H1 (cell line): ENCODE measurements around the gene PTPRCAP. TPM values are rescaled to one million over a fixed set of nuclear protein-coding genes. Genes with fewer than 3 reads are reported as not detected.

Experiments used
- CTCF ChIA-PET: fragments of 300-600 bp; sonication (Branson Sonifier 250); formaldehyde crosslinking; loops from one replicate; lab custom pipeline; 2021; ENCODE audit not compliant: partially characterized antibody; lab: Charles Lee
- POLR2A ChIA-PET: fragments of 300-600 bp; sonication (Branson Sonifier 250); formaldehyde crosslinking; loops from one replicate; lab custom pipeline; 2021; ENCODE audit warnings: inconsistent platforms; ENCODE audit not compliant: partially characterized antibody; lab: Charles Lee
- DNase-seq, 2 experiments: peaks; one replicate each; pipeline versions ENCODE4 v3.0.0 to v3.0.0-alpha.2; 2010 to 2022; ENCODE audit warnings: low spot score in 2 of 2, low read depth in 1 of 2, mixed read lengths in 1 of 2
- FAIRE-seq: peaks from 2 replicates; lab custom pipeline; 2011; peaks lifted over from hg19 to GRCh38; lab: Jason Lieb, UNC
- H2AFZ ChIP-seq: 2 replicates; pipeline ENCODE4 v1.8.1; 2012; ENCODE audit warnings: low read length, inconsistent platforms
- H2AK5ac ChIP-seq: 2 replicates; pipeline ENCODE4 v1.6.1; 2013; ENCODE audit warnings: low read depth, low read length
- H2BK120ac ChIP-seq: replicated peaks from 2 replicates; pipeline ENCODE3; 2013; ENCODE audit warnings: low read depth, low read length, inconsistent platforms
- H2BK12ac ChIP-seq: 2 replicates; pipeline ENCODE4 v1.6.1; 2013; ENCODE audit warnings: low read depth, low read length
- H2BK15ac ChIP-seq: 2 replicates; pipeline ENCODE4 v1.6.1; 2013; ENCODE audit warnings: low read length
- H2BK20ac ChIP-seq: 2 replicates; pipeline ENCODE4 v1.6.1; 2013; ENCODE audit warnings: low read length
- H2BK5ac ChIP-seq: 2 replicates; pipeline ENCODE4 v1.6.1; 2013; ENCODE audit warnings: low read depth, low read length
- H3K14ac ChIP-seq: 2 replicates; pipeline ENCODE4 v1.6.1; 2013; ENCODE audit warnings: inconsistent platforms; ENCODE audit not compliant: insufficient read length
- H3K18ac ChIP-seq: 2 replicates; pipeline ENCODE4 v1.6.1; 2013; ENCODE audit warnings: low read length; ENCODE audit errors: extremely low read depth
- H3K23ac ChIP-seq: 2 replicates; pipeline ENCODE4 v1.6.1; 2013; ENCODE audit warnings: inconsistent platforms; ENCODE audit not compliant: insufficient read length
- H3K23me2 ChIP-seq: 2 replicates; pipeline ENCODE4 v1.6.1; 2013; ENCODE audit warnings: low read depth, low read length
- H3K27ac ChIP-seq: 2 replicates; pipeline ENCODE4 v1.6.1; 2011; ENCODE audit warnings: low read depth, low read length, inconsistent platforms
- H3K27me3 ChIP-seq, 4 experiments: replicated peaks in 1 of 4; 1 replicate in 1 of 4; 2 replicates in 3 of 4; pipeline versions ENCODE4 v1.6.1 to v1.8.1; 2011 to 2013; ENCODE audit warnings: low read length in 3 of 4, mild to moderate bottlenecking in 3 of 4, inconsistent platforms in 2 of 4, mixed read lengths in 2 of 4, moderate library complexity in 1 of 4; ENCODE audit not compliant: control insufficient read depth in 3 of 4, insufficient read depth in 3 of 4; ENCODE audit errors: extremely low read depth in 1 of 4
- H3K36me3 ChIP-seq, 4 experiments: 2 replicates each; pipeline versions ENCODE4 v1.6.1 to v1.8.1; 2011 to 2013; ENCODE audit warnings: mild to moderate bottlenecking in 4 of 4, low read length in 3 of 4, moderate library complexity in 2 of 4, control low read depth in 1 of 4, inconsistent platforms in 1 of 4; ENCODE audit not compliant: insufficient read depth in 4 of 4, control insufficient read depth in 2 of 4
- H3K4ac ChIP-seq: replicated peaks from 2 replicates; pipeline ENCODE3; 2013; ENCODE audit warnings: low read length, low read depth, mixed read lengths, inconsistent platforms; ENCODE audit not compliant: insufficient read length
- H3K4me1 ChIP-seq, 4 experiments: replicated peaks in 1 of 4; 1 replicate in 1 of 4; 2 replicates in 3 of 4; pipeline versions ENCODE4 v1.6.1 to v1.8.1; 2011 to 2013; ENCODE audit warnings: low read length in 3 of 4, inconsistent platforms in 2 of 4, mixed read lengths in 1 of 4; ENCODE audit not compliant: insufficient read depth in 4 of 4, control insufficient read depth in 3 of 4
- H3K4me2 ChIP-seq, 2 experiments: 2 replicates each; pipeline versions ENCODE4 v1.6.1 to v1.8.1; 2011 to 2013; ENCODE audit warnings: low read depth in 2 of 2, low read length in 2 of 2, control low read depth in 1 of 2, inconsistent platforms in 1 of 2, mild to moderate bottlenecking in 1 of 2; ENCODE audit not compliant: insufficient read depth in 1 of 2
- H3K4me3 ChIP-seq, 4 experiments: fragments of 200-600, 300-600 bp in 1 of 4; sonication (generic), shearing (Covaris generic), sonication (Bioruptor Twin) in 1 of 4; 2 replicates each; pipeline versions ENCODE4 v1.5.1 to v1.8.1; 2011 to 2016; ENCODE audit warnings: low read length in 4 of 4, low read depth in 3 of 4, control low read depth in 2 of 4, inconsistent platforms in 2 of 4, mild to moderate bottlenecking in 2 of 4, mixed read lengths in 1 of 4, moderate library complexity in 1 of 4; ENCODE audit not compliant: insufficient read depth in 2 of 4; ENCODE audit errors: extremely low read depth in 1 of 4
- H3K56ac ChIP-seq: replicated peaks from 2 replicates; pipeline ENCODE3; 2013; ENCODE audit warnings: low read depth, mild to moderate bottlenecking, mixed read lengths, low read length, inconsistent platforms; ENCODE audit not compliant: insufficient read length
- H3K79me1 ChIP-seq: 2 replicates; pipeline ENCODE4 v1.6.1; 2013; ENCODE audit warnings: low read depth, low read length, control low read depth
- H3K79me2 ChIP-seq, 2 experiments: 2 replicates each; pipeline versions ENCODE4 v1.6.1 to v1.8.1; 2012 to 2013; ENCODE audit warnings: low read length in 2 of 2, mild to moderate bottlenecking in 2 of 2, inconsistent platforms in 1 of 2; ENCODE audit not compliant: insufficient read depth in 2 of 2, control insufficient read depth in 1 of 2
- H3K9ac ChIP-seq, 4 experiments: replicated peaks in 1 of 4; 1 replicate in 1 of 4; 2 replicates in 3 of 4; pipeline versions ENCODE4 v1.6.1 to v1.8.1; 2011 to 2013; ENCODE audit warnings: low read depth in 3 of 4, low read length in 3 of 4, control low read depth in 2 of 4, mild to moderate bottlenecking in 2 of 4, moderate library complexity in 2 of 4, inconsistent platforms in 1 of 4; ENCODE audit errors: extremely low read depth in 1 of 4
- H3K9me3 ChIP-seq, 2 experiments: 2 replicates each; pipeline versions ENCODE4 v1.6.1 to v1.8.1; 2012 to 2013; ENCODE audit warnings: mild to moderate bottlenecking in 2 of 2, moderate library complexity in 2 of 2, control low read depth in 1 of 2, inconsistent platforms in 1 of 2, low read depth in 1 of 2, low read length in 1 of 2, mixed read lengths in 1 of 2; ENCODE audit not compliant: insufficient read depth in 2 of 2
- H4K20me1 ChIP-seq, 2 experiments: replicated peaks in 1 of 2; 2 replicates each; pipeline versions ENCODE3 to v1.8.1; 2011 to 2013; ENCODE audit warnings: inconsistent platforms in 2 of 2, low read length in 2 of 2, mild to moderate bottlenecking in 1 of 2; ENCODE audit not compliant: insufficient read depth in 2 of 2, control insufficient read depth in 1 of 2
- H4K5ac ChIP-seq: 2 replicates; pipeline ENCODE4 v1.6.1; 2013; ENCODE audit warnings: low read length, low read depth, mixed read lengths, inconsistent platforms; ENCODE audit not compliant: insufficient read length
- H4K8ac ChIP-seq: 2 replicates; pipeline ENCODE4 v1.8.0; 2013; ENCODE audit warnings: mild to moderate bottlenecking, moderate library complexity, low read length, inconsistent platforms; ENCODE audit not compliant: insufficient read depth; ENCODE audit errors: extremely low read depth
- H4K91ac ChIP-seq: replicated peaks from 2 replicates; pipeline ENCODE3; 2013; ENCODE audit warnings: low read length, mixed read lengths, inconsistent platforms; ENCODE audit not compliant: insufficient read length
- ASH2L ChIP-seq: fragments of 200-600, 300-600 bp; sonication (generic); IDR thresholded peaks from one replicate; pipeline ENCODE4 v1.7.1; 2017; ENCODE audit warnings: low read length
- BACH1 ChIP-seq: IDR thresholded peaks from 2 replicates; pipeline ENCODE4 v1.6.1; 2012; ENCODE audit warnings: low read length, improper control_type of control experiment
- CBX8 ChIP-seq: fragments of 300-800, 300-1000 bp; sonication (generic); IDR thresholded peaks from 2 replicates; pipeline ENCODE4 v1.7.1; 2016; ENCODE audit warnings: low read depth, low read length, borderline replicate concordance
- EGR1 ChIP-seq: IDR thresholded peaks from 2 replicates; pipeline ENCODE4 v1.6.1; 2011; ENCODE audit warnings: low read depth, low read length, borderline replicate concordance
- GABPA ChIP-seq: IDR thresholded peaks from 2 replicates; pipeline ENCODE4 v1.6.1; 2011; ENCODE audit warnings: mild to moderate bottlenecking, low read length, moderate library complexity, borderline replicate concordance; ENCODE audit not compliant: insufficient read depth
- KDM4A ChIP-seq: IDR thresholded peaks from one replicate; pipeline ENCODE4 v1.7.1; 2012; ENCODE audit warnings: low read depth, mild to moderate bottlenecking, moderate library complexity, low read length, inconsistent platforms; ENCODE audit not compliant: severe bottlenecking
- KDM5A ChIP-seq: fragments of 200-600 bp; IDR thresholded peaks from 2 replicates; pipeline ENCODE4 v1.7.1; 2012; ENCODE audit warnings: mild to moderate bottlenecking, low read length, inconsistent platforms, mixed read lengths
- TAF1 ChIP-seq: IDR thresholded peaks from 2 replicates; pipeline ENCODE4 v1.6.1; 2011; ENCODE audit warnings: mild to moderate bottlenecking, low read depth, low read length
- TBP ChIP-seq: IDR thresholded peaks from 2 replicates; pipeline ENCODE4 v1.6.1; 2011; ENCODE audit warnings: low read depth, low read length, improper control_type of control experiment
- TCF12 ChIP-seq: IDR thresholded peaks from 2 replicates; pipeline ENCODE4 v1.6.1; 2011; ENCODE audit warnings: low read depth, mild to moderate bottlenecking, low read length
- WGBS, 2 experiments: shearing (Covaris generic) in 1 of 2; methylation state at CpG; one replicate each; pipeline versions ENCODE4 v1.1.6 to v1.1.7; 2013 to 2015; ENCODE audit warnings: low lambda C conversion rate in 2 of 2, mixed read lengths in 2 of 2, inconsistent platforms in 1 of 2, low coverage in 1 of 2, missing lambda C conversion rate in 1 of 2; ENCODE audit not compliant: insufficient replicate concordance in 2 of 2, insufficient coverage in 1 of 2, insufficient read length in 1 of 2; ENCODE audit errors: extremely low coverage in 1 of 2, missing lambda C conversion rate in 1 of 2; 5-methylcytosine and 5-hydroxymethylcytosine counted together
- polyA plus RNA-seq, 7 experiments: library from polyadenylated mRNA; depleted of rRNA in 3 of 7; stranded (reverse) in 5 of 7; unstranded in 2 of 7; fragments of >200 nt in 5 of 7; fragments of 200-250 nt in 2 of 7; gene quantifications; 1 replicate in 5 of 7; 2 replicates in 1 of 7; 4 replicates in 1 of 7; pipeline versions ENCODE4 v1.2.1 to v1.2.3, GENCODE V29; 2011 to 2013; ENCODE audit warnings: missing spikeins in 2 of 7, mixed read lengths in 2 of 7
- total RNA-seq: library from RNA; stranded (reverse); fragmentation: NEBNext Ultra II Directional; extraction: Animal tissue kit (Norgen Biotek cat#: 25700); gene quantifications from 2 replicates; pipeline ENCODE4 v1.2.1, GENCODE V29; 2021

The PTPRCAP gene
- total and polyA plus RNA-seq, 2 of the 8 experiments (the other 6 are each of a cell fraction or from before 2014, with no cell fraction given): 0.78 to 6.7 TPM

GRCh38 chr11:67405688-67406339, 31.7 kb downstream of the PTPRCAP start:
- TF ChIP-seq KDM5A (no peak), EGR1 (no peak), TAF1 (no peak), BACH1 (no peak), GABPA (no peak), TBP (no peak), CBX8 (no peak), TCF12 (no peak), KDM4A (no peak), ASH2L (no peak)
- TF ChIP-seq, all 59 proteins: peak for 0
- peaks cover 4% of the 10 kb centered on the region; the same call in 1 of the 2 replicates for H3K23me2 ChIP-seq
- CTCF ChIA-PET: interaction anchor here (0.7 to 1.3 kb wide), 3 partner anchors 8 to 63 kb away, joined by 3 read pairs; no protein-coding TSS in a partner anchor
- H2BK5ac ChIP-seq: no peak overlapping the region
- H3K23ac ChIP-seq: no peak overlapping the region
- no peak overlapping the region for H2BK20ac ChIP-seq
- H2AK5ac ChIP-seq: no peak overlapping the region
- no peak overlapping the region for H2BK15ac ChIP-seq
- WGBS, 2 experiments: 91% methylated on average over 9 of the region's 9 CpGs; no CpG with 5 or more reads in 1 of the 2 experiments
- no peak overlapping the region for H2BK120ac ChIP-seq
- H3K79me2 ChIP-seq: peaks cover 0 to 3% of the 10 kb centered on the region in 2 experiments; a peak in 2 of 4 replicates
- H2BK12ac ChIP-seq: no peak overlapping the region; the same call in 1 of the 2 replicates
- H4K20me1 ChIP-seq: peaks cover 0 to 3% of the 10 kb centered on the region in 2 experiments
- H3K14ac ChIP-seq: no peak overlapping the region
- no peak overlapping the region for H3K9ac ChIP-seq
- H3K18ac ChIP-seq: no peak overlapping the region
- FAIRE-seq (no peak), DNase-seq (no peak)
- H3K4ac ChIP-seq: no peak overlapping the region
- no peak overlapping the region for H3K4me3 ChIP-seq
- no peaks in the 10 kb centered on the region for H3K36me3 ChIP-seq
- H2AFZ ChIP-seq: no peak overlapping the region
- H3K4me1 ChIP-seq: peaks cover 0 to 13% (median 9%) of the 10 kb centered on the region in 4 experiments; a peak in 5 of 7 replicates
- H4K8ac ChIP-seq: peak overlapping the region; percentile 41; the same call in 1 of the 2 replicates
- H3K79me1 ChIP-seq: peaks cover 1% of the 10 kb centered on the region; the same call in 1 of the 2 replicates
- H4K91ac ChIP-seq: no peak overlapping the region
- H3K56ac ChIP-seq: no peak overlapping the region
- H3K9me3 ChIP-seq: no peaks in the 10 kb centered on the region
- H3K27me3 ChIP-seq: no peaks in the 10 kb centered on the region; a peak in 1 of 7 replicates
- no peak overlapping the region for H4K5ac ChIP-seq
- no peak overlapping the region for H3K27ac ChIP-seq
- no peak overlapping the region for H3K4me2 ChIP-seq
- POLR2A ChIA-PET: interaction anchor here (1.2 to 1.6 kb wide), 4 partner anchors 9 to 35 kb away, joined by 3 to 4 read pairs (median 4); no protein-coding TSS in a partner anchor
